ENCODE results near the gene HTR7. TPM values are rescaled to one million over a fixed set of nuclear protein-coding genes. Genes with fewer than 3 reads are reported as not detected.
"Not testable (repeated sequence)": the region's sequence is repeated elsewhere in the genome, so short reads cannot be mapped to it uniquely, and the experiment has no call there.

The HTR7 gene
- total RNA-seq, 1 donor from 2014 or later = 13.3 TPM

GRCh38 chr10:90837486-90837885 is 20.4 kb downstream of the HTR7 start:
- H3K4me3 Mint-ChIP-seq (ENCODE audit: unreplicated experiment) = no peak overlapping the region
- DNase-seq = no peak
- peaks cover 6% of the 10 kb centered on the region for H3K9me3 Mint-ChIP-seq (ENCODE audit: unreplicated experiment)
- no peak for TF ChIP-seq CTCF (IDR thresholded peaks at IDR 0.05; ENCODE audit: partially characterized antibody, unreplicated experiment)
- no peaks in the 10 kb centered on the region for H3K36me3 Mint-ChIP-seq (ENCODE audit: unreplicated experiment)
- no peak overlapping the region for H3K27ac Mint-ChIP-seq (ENCODE audit: unreplicated experiment)
- peaks cover 4% of the 10 kb centered on the region for H3K27me3 Mint-ChIP-seq (ENCODE audit: unreplicated experiment)
- peaks cover 20% of the 10 kb centered on the region for H3K4me1 Mint-ChIP-seq (ENCODE audit: low read depth, unreplicated experiment)

GRCh38 chr10:90834326-90834725 is 23.5 kb downstream of the HTR7 start:
- Mint-ChIP-seq H3K27ac (ENCODE audit: unreplicated experiment) (no peak overlapping the region), H3K9me3 (ENCODE audit: unreplicated experiment) (peaks cover 2% of the 10 kb centered on the region), H3K4me3 (ENCODE audit: unreplicated experiment) (no peak overlapping the region), H3K27me3 (ENCODE audit: unreplicated experiment) (no peaks in the 10 kb centered on the region), H3K4me1 (ENCODE audit: low read depth, unreplicated experiment) (peaks cover 8% of the 10 kb centered on the region), H3K36me3 (ENCODE audit: unreplicated experiment) (peaks cover 12% of the 10 kb centered on the region)
- DNase-seq = no peak
- TF ChIP-seq CTCF (IDR thresholded peaks at IDR 0.05; ENCODE audit: partially characterized antibody, unreplicated experiment) = no peak

GRCh38 chr10:90832111-90832510 is 25.7 kb downstream of the HTR7 start:
- Mint-ChIP-seq H3K27me3 (ENCODE audit: unreplicated experiment) (no peaks in the 10 kb centered on the region), H3K9me3 (ENCODE audit: unreplicated experiment) (peaks cover 2% of the 10 kb centered on the region), H3K4me3 (ENCODE audit: unreplicated experiment) (no peak overlapping the region), H3K36me3 (ENCODE audit: unreplicated experiment) (peaks cover 12% of the 10 kb centered on the region), H3K4me1 (ENCODE audit: low read depth, unreplicated experiment) (no peaks in the 10 kb centered on the region), H3K27ac (ENCODE audit: unreplicated experiment) (no peak overlapping the region)
- no peak for TF ChIP-seq CTCF (IDR thresholded peaks at IDR 0.05; ENCODE audit: partially characterized antibody, unreplicated experiment)
- no peak for DNase-seq

- H3K4me1 Mint-ChIP-seq (ENCODE audit: low read depth, unreplicated experiment) = peaks cover 2% of the 10 kb centered on the region
- no peak for TF ChIP-seq CTCF (IDR thresholded peaks at IDR 0.05; ENCODE audit: partially characterized antibody, unreplicated experiment)
- no peak overlapping the region for H3K27ac Mint-ChIP-seq (ENCODE audit: unreplicated experiment)
- H3K27me3 Mint-ChIP-seq (ENCODE audit: unreplicated experiment) = peaks cover 2% of the 10 kb centered on the region
- no peak for DNase-seq
- H3K4me3 Mint-ChIP-seq (ENCODE audit: unreplicated experiment) = no peak overlapping the region
- peaks cover 14% of the 10 kb centered on the region for H3K36me3 Mint-ChIP-seq (ENCODE audit: unreplicated experiment)
- H3K9me3 Mint-ChIP-seq (ENCODE audit: unreplicated experiment) = no peaks in the 10 kb centered on the region
Measured at GRCh38 chr10:90822508-90822907, 35.3 kb downstream of the HTR7 start.

- H3K9me3 Mint-ChIP-seq (ENCODE audit: unreplicated experiment); H3K4me1 Mint-ChIP-seq (ENCODE audit: low read depth, unreplicated experiment); DNase-seq; H3K27ac Mint-ChIP-seq (ENCODE audit: unreplicated experiment); H3K4me3 Mint-ChIP-seq (ENCODE audit: unreplicated experiment); H3K27me3 Mint-ChIP-seq (ENCODE audit: unreplicated experiment): not testable (repeated sequence)
- peaks cover 14% of the 10 kb centered on the region for H3K36me3 Mint-ChIP-seq (ENCODE audit: unreplicated experiment)
Measured at GRCh38 chr10:90821864-90822263, 36.0 kb downstream of the HTR7 start.

- H3K27ac Mint-ChIP-seq (ENCODE audit: unreplicated experiment) = no peak overlapping the region
- peaks cover 14% of the 10 kb centered on the region for H3K36me3 Mint-ChIP-seq (ENCODE audit: unreplicated experiment)
- no peak overlapping the region for H3K4me3 Mint-ChIP-seq (ENCODE audit: unreplicated experiment)
- peaks cover 2% of the 10 kb centered on the region for H3K27me3 Mint-ChIP-seq (ENCODE audit: unreplicated experiment)
- H3K4me1 Mint-ChIP-seq (ENCODE audit: low read depth, unreplicated experiment) = peaks cover 5% of the 10 kb centered on the region
- TF ChIP-seq CTCF (IDR thresholded peaks at IDR 0.05; ENCODE audit: partially characterized antibody, unreplicated experiment) = no peak
- no peaks in the 10 kb centered on the region for H3K9me3 Mint-ChIP-seq (ENCODE audit: unreplicated experiment)
- no peak for DNase-seq
Measured at GRCh38 chr10:90819911-90820310, 37.9 kb downstream of the HTR7 start.

Data from glutamatergic neuron (in vitro differentiated cells).